HCT116 (cell line): ENCODE results near the gene GALNT2. TPM values are rescaled to one million over a fixed set of nuclear protein-coding genes. Genes with fewer than 3 reads are reported as not detected.

Source experiments
- ATAC-seq: fragments of 200-7000 bp; cut with Tn5 transposase; 2 replicates; pipeline ENCODE4 v1.9.1; 2020; ENCODE audit warnings: mild to moderate bottlenecking, moderate library complexity
- BruUV-seq: library from RNA; stranded (reverse); fragments of 400-500 nt; replicated peaks from 2 replicates; lab custom pipeline; 2021; lab: Mats Ljungman, UMichigan
- CTCF ChIA-PET: fragments of 300-600 bp; sonication (Branson Sonifier 250); formaldehyde crosslinking; loops from one replicate; lab custom pipeline; 2021; ENCODE audit warnings: antibody characterized with exemption; lab: Charles Lee
- POLR2A ChIA-PET: fragments of 300-600, 350-600 bp; sonication (Branson Sonifier 250); formaldehyde crosslinking; loops from one replicate; lab custom pipeline; 2021; ENCODE audit warnings: antibody characterized with exemption; lab: Charles Lee
- RAD21 ChIA-PET, 2 experiments: fragments of 300-600 bp; sonication (Branson Sonifier 250); formaldehyde crosslinking; loops; one replicate each; lab custom pipeline; 2023; ENCODE audit warnings: low total read pairs in 2 of 2; ENCODE audit not compliant: uncharacterized antibody in 2 of 2, unreplicated experiment in 2 of 2, low non-redundant PET in 1 of 2; lab: Charles Lee
- DNase-seq: peaks from one replicate; pipeline ENCODE4 v3.0.0-alpha.2; 2010; ENCODE audit warnings: low read depth, low spot score
- H2AFZ ChIP-seq: fragments of 200-600 bp; shearing (Covaris generic), sonication (generic); 2 replicates; pipeline ENCODE4 v1.6.1; 2017; ENCODE audit warnings: low read depth, mixed run types, mixed read lengths, antibody characterized with exemption, low read length; ENCODE audit not compliant: poor library complexity, severe bottlenecking
- H3K27ac ChIP-seq: 2 replicates; pipeline ENCODE4 v1.5.1; 2012; ENCODE audit warnings: low read depth, low read length
- H3K27me3 ChIP-seq: fragments of 200-600 bp; sonication (generic); 2 replicates; pipeline ENCODE4 v1.6.1; 2016; ENCODE audit warnings: mixed run types, low read length, mixed read lengths; ENCODE audit not compliant: insufficient read depth
- H3K36me3 ChIP-seq, 2 experiments: fragments of 200-500 bp in 1 of 2; fragments of 200-600 bp in 1 of 2; sonication (Bioruptor generic) in 1 of 2; sonication (generic) in 1 of 2; 2 replicates each; pipeline versions ENCODE4 v1.5.1 to v1.6.1; 2014 to 2016; ENCODE audit warnings: low read length in 2 of 2, inconsistent platforms in 1 of 2, mixed read lengths in 1 of 2, mixed run types in 1 of 2; ENCODE audit not compliant: insufficient read depth in 2 of 2, control insufficient read depth in 1 of 2
- H3K4me1 ChIP-seq, 2 experiments: fragments of 200-600 bp in 1 of 2; sonication (generic) in 1 of 2; 2 replicates each; pipeline versions ENCODE4 v1.5.1 to v1.6.1; 2012 to 2017; ENCODE audit warnings: low read length in 2 of 2, inconsistent platforms in 1 of 2, mild to moderate bottlenecking in 1 of 2, mixed read lengths in 1 of 2, mixed run types in 1 of 2, moderate library complexity in 1 of 2; ENCODE audit not compliant: insufficient read depth in 2 of 2, control insufficient read depth in 1 of 2
- H3K4me2 ChIP-seq: fragments of 200-600 bp; sonication (generic); 2 replicates; pipeline ENCODE4 v1.6.1; 2017; ENCODE audit warnings: mixed run types, low read length, mixed read lengths
- H3K4me3 ChIP-seq, 2 experiments: fragments of 200-600 bp in 1 of 2; sonication (generic) in 1 of 2; replicated peaks in 1 of 2; 2 replicates each; pipeline ENCODE4 v1.5.1; 2011 to 2016; ENCODE audit warnings: low read length in 2 of 2, control low read depth in 1 of 2, low read depth in 1 of 2, mild to moderate bottlenecking in 1 of 2, mixed read lengths in 1 of 2, mixed run types in 1 of 2
- H3K79me2 ChIP-seq: fragments of 200-600 bp; sonication (generic); 2 replicates; pipeline ENCODE4 v1.6.1; 2017; ENCODE audit warnings: mild to moderate bottlenecking, mixed run types, low read length, moderate library complexity, mixed read lengths; ENCODE audit not compliant: insufficient read depth
- H3K9ac ChIP-seq: fragments of 200-600 bp; sonication (generic); 2 replicates; pipeline ENCODE4 v1.6.1; 2016; ENCODE audit warnings: low read length, mixed read lengths
- H3K9me2 ChIP-seq: fragments of 200-600 bp; sonication (generic), shearing (Covaris generic); 2 replicates; pipeline ENCODE4 v1.6.1; 2017; ENCODE audit warnings: mixed run types, mild to moderate bottlenecking, moderate library complexity; ENCODE audit not compliant: insufficient read depth
- H3K9me3 ChIP-seq, 2 experiments: fragments of 200-500 bp in 1 of 2; fragments of 200-600 bp in 1 of 2; sonication (Bioruptor generic) in 1 of 2; sonication (generic) in 1 of 2; 2 replicates each; pipeline ENCODE4 v1.6.1; 2014 to 2017; ENCODE audit warnings: low read length in 2 of 2, mixed read lengths in 2 of 2, inconsistent platforms in 1 of 2, low read depth in 1 of 2, mild to moderate bottlenecking in 1 of 2, mixed run types in 1 of 2, moderate library complexity in 1 of 2; ENCODE audit not compliant: control insufficient read depth in 1 of 2, insufficient read depth in 1 of 2
- H4K20me1 ChIP-seq: fragments of 200-600 bp; sonication (generic), shearing (Covaris generic); 2 replicates; pipeline ENCODE4 v1.6.1; 2017; ENCODE audit warnings: mixed run types, mild to moderate bottlenecking, moderate library complexity; ENCODE audit not compliant: insufficient read depth
- EGR1 ChIP-seq: IDR thresholded peaks from 2 replicates; pipeline ENCODE4 v1.6.1; 2012; ENCODE audit warnings: low read depth
- EZH2 ChIP-seq: fragments of 200-600 bp; sonication (generic); IDR thresholded peaks from 2 replicates; pipeline ENCODE4 v1.6.1; 2017; ENCODE audit warnings: antibody characterized with exemption, mixed run types
- intact Hi-C: fragments of 100-400 bp; cut with micrococcal nuclease; formaldehyde crosslinking; loops from 2 replicates; pipeline ENCODE4 v1.10.0; 2022
- total RNA-seq: library from RNA; stranded (reverse); gene quantifications from one replicate; pipeline ENCODE4 v1.2.1, GENCODE V29; 2021; ENCODE audit not compliant: unreplicated experiment
- TF ChIP-seq, protein P1 (sequence below), 3 experiments: fragments of 200-600 bp in 1 of 3; sonication (generic) in 1 of 3; IDR thresholded peaks in 2 of 3; conservative IDR thresholded peaks in 1 of 3; 2 replicates each; pipeline ENCODE4 v1.5.1; 2012 to 2017; ENCODE audit warnings: low read depth in 2 of 3, low read length in 2 of 3, antibody characterized with exemption in 1 of 3, borderline replicate concordance in 1 of 3, control low read depth in 1 of 3, mild to moderate bottlenecking in 1 of 3, mixed read lengths in 1 of 3, mixed run types in 1 of 3, moderate library complexity in 1 of 3; ENCODE audit not compliant: insufficient read depth in 1 of 3
- TF ChIP-seq, protein P2 (sequence below): IDR thresholded peaks from 2 replicates; pipeline ENCODE4 v1.6.1; 2012; ENCODE audit warnings: low read depth

The GALNT2 gene
- total RNA-seq, 1 experiment from 2014 or later: 40.8 TPM

DNA sequence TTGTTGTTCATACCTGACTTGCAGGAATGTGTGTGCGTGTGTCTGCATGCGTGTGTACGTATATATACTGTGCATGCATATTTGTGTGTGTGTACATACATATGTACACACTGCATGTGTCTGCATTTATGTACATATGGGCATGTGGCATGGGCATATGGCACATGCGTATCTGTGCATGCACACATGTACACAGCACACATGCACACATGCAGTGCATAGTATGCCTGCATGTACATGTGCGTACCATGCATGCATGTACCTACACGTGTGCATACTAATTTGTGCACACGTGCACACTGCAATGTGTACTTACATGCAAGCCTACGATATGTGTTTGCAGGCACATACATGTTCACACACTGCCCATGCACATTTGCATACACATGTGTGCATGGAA, 43.9 kb downstream of the GALNT2 start:
- Histone ChIP-seq H3K79me2 (peaks cover 5% of the 10 kb centered on the region; the same call in 1 of the 2 replicates), H3K9me2 (no peaks in the 10 kb centered on the region), H3K4me2 (no peak overlapping the region), H3K27me3 (no peaks in the 10 kb centered on the region), H2AFZ (no peak overlapping the region), H3K36me3 (no peaks in the 10 kb centered on the region), H3K27ac (no peak overlapping the region), H3K4me1 (peaks cover 6 to 10% of the 10 kb centered on the region in 2 experiments), H3K9ac (no peak overlapping the region), H3K9me3 (no peaks in the 10 kb centered on the region), H4K20me1 (no peaks in the 10 kb centered on the region), H3K4me3 (no peak overlapping the region)
- intact Hi-C loops: no loop called here
- no TSS peak for BruUV-seq
- RAD21 ChIA-PET: no interaction called here
- DNase-seq: no peak
- CTCF ChIA-PET: no interaction called here
- no peak for ATAC-seq
- POLR2A ChIA-PET: no interaction called here
- no peak for TF ChIP-seq EZH2
- TF ChIP-seq EGR1: no peak
- TF ChIP-seq, protein P1, sequence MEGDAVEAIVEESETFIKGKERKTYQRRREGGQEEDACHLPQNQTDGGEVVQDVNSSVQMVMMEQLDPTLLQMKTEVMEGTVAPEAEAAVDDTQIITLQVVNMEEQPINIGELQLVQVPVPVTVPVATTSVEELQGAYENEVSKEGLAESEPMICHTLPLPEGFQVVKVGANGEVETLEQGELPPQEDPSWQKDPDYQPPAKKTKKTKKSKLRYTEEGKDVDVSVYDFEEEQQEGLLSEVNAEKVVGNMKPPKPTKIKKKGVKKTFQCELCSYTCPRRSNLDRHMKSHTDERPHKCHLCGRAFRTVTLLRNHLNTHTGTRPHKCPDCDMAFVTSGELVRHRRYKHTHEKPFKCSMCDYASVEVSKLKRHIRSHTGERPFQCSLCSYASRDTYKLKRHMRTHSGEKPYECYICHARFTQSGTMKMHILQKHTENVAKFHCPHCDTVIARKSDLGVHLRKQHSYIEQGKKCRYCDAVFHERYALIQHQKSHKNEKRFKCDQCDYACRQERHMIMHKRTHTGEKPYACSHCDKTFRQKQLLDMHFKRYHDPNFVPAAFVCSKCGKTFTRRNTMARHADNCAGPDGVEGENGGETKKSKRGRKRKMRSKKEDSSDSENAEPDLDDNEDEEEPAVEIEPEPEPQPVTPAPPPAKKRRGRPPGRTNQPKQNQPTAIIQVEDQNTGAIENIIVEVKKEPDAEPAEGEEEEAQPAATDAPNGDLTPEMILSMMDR (IDR thresholded peaks at IDR 0.05 in 2 of 3, conservative IDR thresholded peaks at IDR 0.05 in 1 of 3; ENCODE audit: borderline replicate concordance in 1 of 3, insufficient read depth in 1 of 3, low read depth in 2 of 3, low read length in 2 of 3): no peak
- TF ChIP-seq, protein P2, sequence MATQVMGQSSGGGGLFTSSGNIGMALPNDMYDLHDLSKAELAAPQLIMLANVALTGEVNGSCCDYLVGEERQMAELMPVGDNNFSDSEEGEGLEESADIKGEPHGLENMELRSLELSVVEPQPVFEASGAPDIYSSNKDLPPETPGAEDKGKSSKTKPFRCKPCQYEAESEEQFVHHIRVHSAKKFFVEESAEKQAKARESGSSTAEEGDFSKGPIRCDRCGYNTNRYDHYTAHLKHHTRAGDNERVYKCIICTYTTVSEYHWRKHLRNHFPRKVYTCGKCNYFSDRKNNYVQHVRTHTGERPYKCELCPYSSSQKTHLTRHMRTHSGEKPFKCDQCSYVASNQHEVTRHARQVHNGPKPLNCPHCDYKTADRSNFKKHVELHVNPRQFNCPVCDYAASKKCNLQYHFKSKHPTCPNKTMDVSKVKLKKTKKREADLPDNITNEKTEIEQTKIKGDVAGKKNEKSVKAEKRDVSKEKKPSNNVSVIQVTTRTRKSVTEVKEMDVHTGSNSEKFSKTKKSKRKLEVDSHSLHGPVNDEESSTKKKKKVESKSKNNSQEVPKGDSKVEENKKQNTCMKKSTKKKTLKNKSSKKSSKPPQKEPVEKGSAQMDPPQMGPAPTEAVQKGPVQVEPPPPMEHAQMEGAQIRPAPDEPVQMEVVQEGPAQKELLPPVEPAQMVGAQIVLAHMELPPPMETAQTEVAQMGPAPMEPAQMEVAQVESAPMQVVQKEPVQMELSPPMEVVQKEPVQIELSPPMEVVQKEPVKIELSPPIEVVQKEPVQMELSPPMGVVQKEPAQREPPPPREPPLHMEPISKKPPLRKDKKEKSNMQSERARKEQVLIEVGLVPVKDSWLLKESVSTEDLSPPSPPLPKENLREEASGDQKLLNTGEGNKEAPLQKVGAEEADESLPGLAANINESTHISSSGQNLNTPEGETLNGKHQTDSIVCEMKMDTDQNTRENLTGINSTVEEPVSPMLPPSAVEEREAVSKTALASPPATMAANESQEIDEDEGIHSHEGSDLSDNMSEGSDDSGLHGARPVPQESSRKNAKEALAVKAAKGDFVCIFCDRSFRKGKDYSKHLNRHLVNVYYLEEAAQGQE: no peak
